Measurements from ENCODE around the gene GYPA. TPM values are rescaled to one million over a fixed set of nuclear protein-coding genes. Genes with fewer than 3 reads are reported as not detected.

Gene GYPA
- polyA plus RNA-seq, 1 donor from 2014 or later, result 1.1 TPM

DNA sequence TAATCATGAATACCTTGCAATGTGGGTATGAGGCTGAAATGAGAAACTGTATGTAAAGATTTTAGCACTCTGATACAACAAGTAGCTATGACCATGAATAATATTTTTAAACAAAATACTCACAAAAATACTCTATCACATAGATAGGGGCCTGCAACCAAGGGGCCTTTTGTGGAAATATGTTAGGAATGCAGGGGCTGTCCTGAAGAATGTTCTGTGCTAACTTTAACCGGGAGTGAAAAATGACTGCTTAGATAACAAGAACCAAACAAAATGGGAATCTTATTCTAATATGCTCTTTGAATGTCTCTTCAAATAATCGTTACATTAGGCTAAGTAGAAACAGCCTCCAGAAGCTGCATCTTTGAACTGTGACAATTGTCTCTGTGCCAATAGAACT is 37.9 kb upstream of the GYPA start:
- no peaks in the 10 kb centered on the region for H3K9me2 ChIP-seq (ENCODE audit: insufficient read depth, low read length)
- no peaks in the 10 kb centered on the region for H4K20me1 ChIP-seq (ENCODE audit: insufficient read depth)
- TF ChIP-seq, protein P1, sequence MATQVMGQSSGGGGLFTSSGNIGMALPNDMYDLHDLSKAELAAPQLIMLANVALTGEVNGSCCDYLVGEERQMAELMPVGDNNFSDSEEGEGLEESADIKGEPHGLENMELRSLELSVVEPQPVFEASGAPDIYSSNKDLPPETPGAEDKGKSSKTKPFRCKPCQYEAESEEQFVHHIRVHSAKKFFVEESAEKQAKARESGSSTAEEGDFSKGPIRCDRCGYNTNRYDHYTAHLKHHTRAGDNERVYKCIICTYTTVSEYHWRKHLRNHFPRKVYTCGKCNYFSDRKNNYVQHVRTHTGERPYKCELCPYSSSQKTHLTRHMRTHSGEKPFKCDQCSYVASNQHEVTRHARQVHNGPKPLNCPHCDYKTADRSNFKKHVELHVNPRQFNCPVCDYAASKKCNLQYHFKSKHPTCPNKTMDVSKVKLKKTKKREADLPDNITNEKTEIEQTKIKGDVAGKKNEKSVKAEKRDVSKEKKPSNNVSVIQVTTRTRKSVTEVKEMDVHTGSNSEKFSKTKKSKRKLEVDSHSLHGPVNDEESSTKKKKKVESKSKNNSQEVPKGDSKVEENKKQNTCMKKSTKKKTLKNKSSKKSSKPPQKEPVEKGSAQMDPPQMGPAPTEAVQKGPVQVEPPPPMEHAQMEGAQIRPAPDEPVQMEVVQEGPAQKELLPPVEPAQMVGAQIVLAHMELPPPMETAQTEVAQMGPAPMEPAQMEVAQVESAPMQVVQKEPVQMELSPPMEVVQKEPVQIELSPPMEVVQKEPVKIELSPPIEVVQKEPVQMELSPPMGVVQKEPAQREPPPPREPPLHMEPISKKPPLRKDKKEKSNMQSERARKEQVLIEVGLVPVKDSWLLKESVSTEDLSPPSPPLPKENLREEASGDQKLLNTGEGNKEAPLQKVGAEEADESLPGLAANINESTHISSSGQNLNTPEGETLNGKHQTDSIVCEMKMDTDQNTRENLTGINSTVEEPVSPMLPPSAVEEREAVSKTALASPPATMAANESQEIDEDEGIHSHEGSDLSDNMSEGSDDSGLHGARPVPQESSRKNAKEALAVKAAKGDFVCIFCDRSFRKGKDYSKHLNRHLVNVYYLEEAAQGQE (IDR thresholded peaks at IDR 0.05; ENCODE audit: borderline replicate concordance), result no peak
- TF ChIP-seq EP300 (conservative IDR thresholded peaks at IDR 0.05; ENCODE audit: poor library complexity, severe bottlenecking) (no peak), SMC3 (conservative IDR thresholded peaks at IDR 0.05; ENCODE audit: poor library complexity) (no peak), EZH2 (IDR thresholded peaks at IDR 0.05; ENCODE audit: borderline replicate concordance, insufficient read depth, low read length, poor library complexity, severe bottlenecking) (no peak), TAF1 (IDR thresholded peaks at IDR 0.05; ENCODE audit: low read depth) (no peak), MXI1 (conservative IDR thresholded peaks at IDR 0.05; ENCODE audit: poor library complexity, severe bottlenecking) (no peak), RAD21 (conservative IDR thresholded peaks at IDR 0.05) (no peak), POLR2AphosphoS5 (IDR thresholded peaks at IDR 0.05) (no peak)
- TF ChIP-seq, protein P2, sequence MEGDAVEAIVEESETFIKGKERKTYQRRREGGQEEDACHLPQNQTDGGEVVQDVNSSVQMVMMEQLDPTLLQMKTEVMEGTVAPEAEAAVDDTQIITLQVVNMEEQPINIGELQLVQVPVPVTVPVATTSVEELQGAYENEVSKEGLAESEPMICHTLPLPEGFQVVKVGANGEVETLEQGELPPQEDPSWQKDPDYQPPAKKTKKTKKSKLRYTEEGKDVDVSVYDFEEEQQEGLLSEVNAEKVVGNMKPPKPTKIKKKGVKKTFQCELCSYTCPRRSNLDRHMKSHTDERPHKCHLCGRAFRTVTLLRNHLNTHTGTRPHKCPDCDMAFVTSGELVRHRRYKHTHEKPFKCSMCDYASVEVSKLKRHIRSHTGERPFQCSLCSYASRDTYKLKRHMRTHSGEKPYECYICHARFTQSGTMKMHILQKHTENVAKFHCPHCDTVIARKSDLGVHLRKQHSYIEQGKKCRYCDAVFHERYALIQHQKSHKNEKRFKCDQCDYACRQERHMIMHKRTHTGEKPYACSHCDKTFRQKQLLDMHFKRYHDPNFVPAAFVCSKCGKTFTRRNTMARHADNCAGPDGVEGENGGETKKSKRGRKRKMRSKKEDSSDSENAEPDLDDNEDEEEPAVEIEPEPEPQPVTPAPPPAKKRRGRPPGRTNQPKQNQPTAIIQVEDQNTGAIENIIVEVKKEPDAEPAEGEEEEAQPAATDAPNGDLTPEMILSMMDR (IDR thresholded peaks at IDR 0.05; ENCODE audit: poor library complexity, severe bottlenecking), result no peak
- H3K36me3 ChIP-seq (ENCODE audit: insufficient read depth, low read length), result no peaks in the 10 kb centered on the region
- H3F3A ChIP-seq (ENCODE audit: insufficient read depth, low read length, poor library complexity, severe bottlenecking), result no peaks in the 10 kb centered on the region
- H3K79me2 ChIP-seq (replicated peaks; ENCODE audit: insufficient read depth, low read length), result no peaks in the 10 kb centered on the region
- H3K9me3 ChIP-seq (ENCODE audit: low read length), result no peaks in the 10 kb centered on the region
- H3K27ac ChIP-seq (ENCODE audit: low read length), result no peak overlapping the region
- no peaks in the 10 kb centered on the region for H3K27me3 ChIP-seq (ENCODE audit: insufficient read depth, low read depth, low read length)
- H3K4me3 ChIP-seq (ENCODE audit: low read length), result no peak overlapping the region
- no peak overlapping the region for H3K9ac ChIP-seq (ENCODE audit: low read length)
- no peak overlapping the region for H3K4me2 ChIP-seq (ENCODE audit: low read length)
- H2AFZ ChIP-seq (ENCODE audit: low read depth, low read length), result no peak overlapping the region

DNA sequence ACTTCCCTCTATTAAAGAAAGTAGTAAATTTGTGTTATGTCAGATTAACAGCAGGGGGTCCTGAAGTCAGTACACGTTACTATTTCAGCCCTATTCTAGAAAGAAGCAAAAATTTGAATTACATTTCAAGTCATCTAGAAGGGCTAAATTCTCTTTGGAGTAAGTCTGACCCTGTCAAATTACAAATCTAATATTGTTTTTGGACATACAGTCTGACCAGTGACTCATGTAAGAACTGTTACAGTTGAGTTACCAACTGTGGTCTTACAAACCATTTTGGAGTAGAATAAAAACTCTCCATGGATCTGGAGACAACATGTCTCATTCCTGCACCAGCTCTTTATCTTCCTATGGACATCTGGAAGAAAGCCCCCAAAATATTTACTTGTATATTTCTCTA is 36.0 kb upstream of the GYPA start:
- H4K20me1 ChIP-seq (ENCODE audit: insufficient read depth), result no peaks in the 10 kb centered on the region
- H3K9me3 ChIP-seq (ENCODE audit: low read length), result no peaks in the 10 kb centered on the region

More for the DNA sequence above, 36.0 kb upstream of the GYPA start:
- no peak overlapping the region for H3K27ac ChIP-seq (ENCODE audit: low read length)
- no peak overlapping the region for H2AFZ ChIP-seq (ENCODE audit: low read depth, low read length)
- H3F3A ChIP-seq (ENCODE audit: insufficient read depth, low read length, poor library complexity, severe bottlenecking), result no peaks in the 10 kb centered on the region
- no peaks in the 10 kb centered on the region for H3K9me2 ChIP-seq (ENCODE audit: insufficient read depth, low read length)
- H3K27me3 ChIP-seq (ENCODE audit: insufficient read depth, low read depth, low read length), result no peaks in the 10 kb centered on the region
- H3K4me3 ChIP-seq (ENCODE audit: low read length), result no peak overlapping the region
- H3K4me2 ChIP-seq (ENCODE audit: low read length), result no peak overlapping the region
- no peaks in the 10 kb centered on the region for H3K36me3 ChIP-seq (ENCODE audit: insufficient read depth, low read length)
- TF ChIP-seq, protein P2 (IDR thresholded peaks at IDR 0.05; ENCODE audit: poor library complexity, severe bottlenecking), result no peak
- TF ChIP-seq MXI1 (conservative IDR thresholded peaks at IDR 0.05; ENCODE audit: poor library complexity, severe bottlenecking) (no peak), TAF1 (IDR thresholded peaks at IDR 0.05; ENCODE audit: low read depth) (no peak), SMC3 (conservative IDR thresholded peaks at IDR 0.05; ENCODE audit: poor library complexity) (no peak), POLR2AphosphoS5 (IDR thresholded peaks at IDR 0.05) (no peak), EZH2 (IDR thresholded peaks at IDR 0.05; ENCODE audit: borderline replicate concordance, insufficient read depth, low read length, poor library complexity, severe bottlenecking) (no peak), RAD21 (conservative IDR thresholded peaks at IDR 0.05) (no peak), EP300 (conservative IDR thresholded peaks at IDR 0.05; ENCODE audit: poor library complexity, severe bottlenecking) (no peak)
- TF ChIP-seq, protein P1 (IDR thresholded peaks at IDR 0.05; ENCODE audit: borderline replicate concordance), result no peak
- H3K9ac ChIP-seq (ENCODE audit: low read length), result no peak overlapping the region
- no peaks in the 10 kb centered on the region for H3K79me2 ChIP-seq (replicated peaks; ENCODE audit: insufficient read depth, low read length)
